ENCODE data around the gene ZFAND6. TPM values are rescaled to one million over a fixed set of nuclear protein-coding genes. Genes with fewer than 3 reads are reported as not detected.
A peak's percentile ranks its signal among the peaks of the same experiment; 100 is the strongest.
"Not testable (repeated sequence)": the region's sequence is repeated elsewhere in the genome, so short reads cannot be mapped to it uniquely, and the experiment has no call there.

ZFAND6 gene
- total and polyA plus RNA-seq, 2 donors = 81.9 to 97.8 TPM

GRCh38 chr15:80016506-80016905 is 43.0 kb upstream of the ZFAND6 start:
- H3K4me1 ChIP-seq (ENCODE audit: control insufficient read depth in 2 of 2, insufficient read depth in 2 of 2, low read length in 2 of 2); H3K36me3 ChIP-seq (ENCODE audit: control insufficient read depth in 2 of 2, insufficient read depth in 2 of 2, low read length in 1 of 2); H3K27me3 ChIP-seq (ENCODE audit: control insufficient read depth in 2 of 2, insufficient read depth in 1 of 2, low read length in 1 of 2); DNase-seq (ENCODE audit: low read depth in 6 of 9, low spot score in 9 of 9); H3K27ac ChIP-seq (ENCODE audit: low read depth in 1 of 2, low read length in 1 of 2); H3K9me3 ChIP-seq (ENCODE audit: control insufficient read depth in 2 of 2, insufficient read depth in 1 of 2, low read length in 1 of 2); H3K4me3 ChIP-seq (ENCODE audit: low read length in 2 of 2): not testable (repeated sequence)
- 97% methylated on average over 27 of the region's 27 CpGs for WGBS

DNA sequence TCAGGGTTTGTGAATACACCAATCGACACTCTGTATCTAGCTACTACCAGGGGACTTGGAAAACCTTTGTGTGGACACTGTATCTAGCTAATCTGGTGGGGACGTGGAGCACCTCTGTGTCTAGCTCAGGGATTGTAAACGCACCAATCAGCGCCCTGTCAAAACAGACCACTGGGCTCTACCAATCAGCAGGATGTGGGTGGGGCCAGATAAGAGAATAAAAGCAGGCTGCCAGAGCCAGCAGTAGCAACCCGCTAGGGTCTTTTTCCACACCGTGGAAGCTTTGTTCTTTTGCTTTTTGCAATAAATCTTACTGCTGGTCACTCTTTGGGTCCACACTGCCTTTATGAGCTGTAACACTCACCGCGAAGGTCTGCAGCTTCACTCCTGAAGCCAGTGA is 42.3 kb upstream of the ZFAND6 start:
- H3K27ac ChIP-seq (ENCODE audit: low read depth in 1 of 2, low read length in 1 of 2); H3K36me3 ChIP-seq (ENCODE audit: control insufficient read depth in 2 of 2, insufficient read depth in 2 of 2, low read length in 1 of 2); H3K9me3 ChIP-seq (ENCODE audit: control insufficient read depth in 2 of 2, insufficient read depth in 1 of 2, low read length in 1 of 2); H3K4me3 ChIP-seq (ENCODE audit: low read length in 2 of 2); DNase-seq (ENCODE audit: low read depth in 6 of 9, low spot score in 9 of 9); H3K4me1 ChIP-seq (ENCODE audit: control insufficient read depth in 2 of 2, insufficient read depth in 2 of 2, low read length in 2 of 2); H3K27me3 ChIP-seq (ENCODE audit: control insufficient read depth in 2 of 2, insufficient read depth in 1 of 2, low read length in 1 of 2): not testable (repeated sequence)
- 96% methylated on average over 8 of the region's 8 CpGs for WGBS

GRCh38 chr15:80019168-80019745 is 40.2 kb upstream of the ZFAND6 start:
- no peak for DNase-seq (ENCODE audit: low read depth in 6 of 9, low spot score in 9 of 9)
- H3K36me3 ChIP-seq (ENCODE audit: control insufficient read depth in 2 of 2, insufficient read depth in 2 of 2, low read length in 1 of 2) = no peaks in the 10 kb centered on the region
- H3K27ac ChIP-seq (ENCODE audit: low read depth in 1 of 2, low read length in 1 of 2) = no peak overlapping the region
- H3K4me3 ChIP-seq (ENCODE audit: low read length in 2 of 2) = no peak overlapping the region
- no peaks in the 10 kb centered on the region for H3K4me1 ChIP-seq (ENCODE audit: control insufficient read depth in 2 of 2, insufficient read depth in 2 of 2, low read length in 2 of 2)
- 96% methylated on average over 8 of the region's 8 CpGs for WGBS
- H3K27me3 ChIP-seq (ENCODE audit: control insufficient read depth in 2 of 2, insufficient read depth in 1 of 2, low read length in 1 of 2) = no peaks in the 10 kb centered on the region
- H3K9me3 ChIP-seq (ENCODE audit: control insufficient read depth in 2 of 2, insufficient read depth in 1 of 2, low read length in 1 of 2) = no peaks in the 10 kb centered on the region

GRCh38 chr15:80020149-80020548 is 39.3 kb upstream of the ZFAND6 start:
- WGBS = 97% methylated on average over 6 of the region's 6 CpGs
- not testable (repeated sequence) for H3K9me3 ChIP-seq (ENCODE audit: control insufficient read depth in 2 of 2, insufficient read depth in 1 of 2, low read length in 1 of 2); H3K36me3 ChIP-seq (ENCODE audit: control insufficient read depth in 2 of 2, insufficient read depth in 2 of 2, low read length in 1 of 2); DNase-seq (ENCODE audit: low read depth in 6 of 9, low spot score in 9 of 9); H3K4me3 ChIP-seq (ENCODE audit: low read length in 2 of 2); H3K27me3 ChIP-seq (ENCODE audit: control insufficient read depth in 2 of 2, insufficient read depth in 1 of 2, low read length in 1 of 2); H3K27ac ChIP-seq (ENCODE audit: low read depth in 1 of 2, low read length in 1 of 2); H3K4me1 ChIP-seq (ENCODE audit: control insufficient read depth in 2 of 2, insufficient read depth in 2 of 2, low read length in 2 of 2)

- WGBS = 89% methylated on average over 3 of the region's 3 CpGs
- no peak for DNase-seq (ENCODE audit: low read depth in 6 of 9, low spot score in 9 of 9)
These were observed 38.7 kb upstream of the ZFAND6 start for GRCh38 chr15:80020731-80021130.

GRCh38 chr15:80026310-80026709 is 33.2 kb upstream of the ZFAND6 start:
- H3K27me3 ChIP-seq (ENCODE audit: control insufficient read depth in 2 of 2, insufficient read depth in 1 of 2, low read length in 1 of 2) = no peaks in the 10 kb centered on the region
- no peaks in the 10 kb centered on the region for H3K36me3 ChIP-seq (ENCODE audit: control insufficient read depth in 2 of 2, insufficient read depth in 2 of 2, low read length in 1 of 2)
- peaks cover 0 to 3% of the 10 kb centered on the region in 2 donors for H3K4me1 ChIP-seq (ENCODE audit: control insufficient read depth in 2 of 2, insufficient read depth in 2 of 2, low read length in 2 of 2)
- no peak for DNase-seq (ENCODE audit: low read depth in 6 of 9, low spot score in 9 of 9)
- no peaks in the 10 kb centered on the region for H3K9me3 ChIP-seq (ENCODE audit: control insufficient read depth in 2 of 2, insufficient read depth in 1 of 2, low read length in 1 of 2)
- H3K27ac ChIP-seq (ENCODE audit: low read depth in 1 of 2, low read length in 1 of 2) = no peak overlapping the region
- no peak overlapping the region for H3K4me3 ChIP-seq (ENCODE audit: low read length in 2 of 2)
- WGBS = 93% methylated on average over 3 of the region's 3 CpGs

More at GRCh38 chr15:80020731-80021130, 38.7 kb upstream of the ZFAND6 start:
- H3K27me3 ChIP-seq (ENCODE audit: control insufficient read depth in 2 of 2, insufficient read depth in 1 of 2, low read length in 1 of 2) = no peaks in the 10 kb centered on the region
- no peaks in the 10 kb centered on the region for H3K36me3 ChIP-seq (ENCODE audit: control insufficient read depth in 2 of 2, insufficient read depth in 2 of 2, low read length in 1 of 2)
- H3K27ac ChIP-seq (ENCODE audit: low read depth in 1 of 2, low read length in 1 of 2) = no peak overlapping the region
- H3K4me3 ChIP-seq (ENCODE audit: low read length in 2 of 2) = no peak overlapping the region
- no peaks in the 10 kb centered on the region for H3K9me3 ChIP-seq (ENCODE audit: control insufficient read depth in 2 of 2, insufficient read depth in 1 of 2, low read length in 1 of 2)
- no peaks in the 10 kb centered on the region for H3K4me1 ChIP-seq (ENCODE audit: control insufficient read depth in 2 of 2, insufficient read depth in 2 of 2, low read length in 2 of 2)

DNA sequence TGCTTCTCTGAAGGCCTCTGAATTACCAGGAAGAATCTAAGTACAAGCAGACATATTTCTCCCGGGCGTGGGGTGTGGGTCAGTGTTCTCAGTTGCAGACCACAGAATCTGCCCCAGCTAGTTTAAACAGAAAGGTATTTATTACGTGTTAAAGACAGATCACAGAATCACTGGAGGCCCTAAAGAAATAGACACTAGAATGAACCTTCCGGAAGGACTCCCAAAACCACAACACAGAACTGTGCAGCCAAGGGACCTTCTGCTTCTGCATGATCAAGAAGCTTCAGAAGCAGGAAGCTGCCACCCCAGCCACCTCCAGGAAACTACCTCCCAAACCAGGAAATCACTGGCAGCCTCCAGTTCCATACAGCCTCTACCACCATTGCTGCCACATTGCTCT is 32.7 kb upstream of the ZFAND6 start:
- WGBS = 83% methylated on average over 4 of the region's 4 CpGs
- no peaks in the 10 kb centered on the region for H3K27me3 ChIP-seq (ENCODE audit: control insufficient read depth in 2 of 2, insufficient read depth in 1 of 2, low read length in 1 of 2)
- peak in 1 of 9 donors; percentile 20 for DNase-seq (ENCODE audit: low read depth in 6 of 9, low spot score in 9 of 9)
- no peak overlapping the region for H3K27ac ChIP-seq (ENCODE audit: low read depth in 1 of 2, low read length in 1 of 2)
- H3K4me3 ChIP-seq (ENCODE audit: low read length in 2 of 2) = no peak overlapping the region
- H3K4me1 ChIP-seq (ENCODE audit: control insufficient read depth in 2 of 2, insufficient read depth in 2 of 2, low read length in 2 of 2) = peaks cover 0 to 8% of the 10 kb centered on the region in 2 donors
- no peaks in the 10 kb centered on the region for H3K9me3 ChIP-seq (ENCODE audit: control insufficient read depth in 2 of 2, insufficient read depth in 1 of 2, low read length in 1 of 2)
- H3K36me3 ChIP-seq (ENCODE audit: control insufficient read depth in 2 of 2, insufficient read depth in 2 of 2, low read length in 1 of 2) = no peaks in the 10 kb centered on the region

DNA sequence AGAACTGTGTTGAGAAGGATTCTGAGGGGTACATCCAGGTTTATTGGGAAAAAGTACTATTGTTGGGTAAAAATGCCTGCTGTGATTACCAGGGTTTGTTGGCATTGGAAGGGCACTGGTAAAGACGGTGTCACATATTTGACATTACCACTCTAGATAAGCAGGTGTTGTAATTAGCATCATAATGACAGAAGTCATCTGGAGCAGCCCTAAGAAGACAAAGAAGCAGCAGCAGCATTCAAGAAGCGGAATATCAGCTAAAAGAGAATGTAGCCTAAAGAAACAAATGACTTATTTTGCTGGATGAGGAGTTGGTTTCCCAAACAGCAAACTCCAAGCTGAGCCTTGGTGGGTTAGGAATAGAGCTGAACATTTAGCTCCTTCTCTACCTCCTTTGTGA is 30.5 kb upstream of the ZFAND6 start:
- no peak for DNase-seq (ENCODE audit: low read depth in 6 of 9, low spot score in 9 of 9)
- 95% methylated on average over 2 of the region's 2 CpGs for WGBS
- Histone ChIP-seq H3K4me1 (ENCODE audit: control insufficient read depth in 2 of 2, insufficient read depth in 2 of 2, low read length in 2 of 2) (peaks cover 4 to 25% of the 10 kb centered on the region in 2 donors), H3K36me3 (ENCODE audit: control insufficient read depth in 2 of 2, insufficient read depth in 2 of 2, low read length in 1 of 2) (no peaks in the 10 kb centered on the region), H3K27me3 (ENCODE audit: control insufficient read depth in 2 of 2, insufficient read depth in 1 of 2, low read length in 1 of 2) (no peaks in the 10 kb centered on the region), H3K27ac (ENCODE audit: low read depth in 1 of 2, low read length in 1 of 2) (no peak overlapping the region), H3K9me3 (ENCODE audit: control insufficient read depth in 2 of 2, insufficient read depth in 1 of 2, low read length in 1 of 2) (no peaks in the 10 kb centered on the region), H3K4me3 (ENCODE audit: low read length in 2 of 2) (no peak overlapping the region)

DNA sequence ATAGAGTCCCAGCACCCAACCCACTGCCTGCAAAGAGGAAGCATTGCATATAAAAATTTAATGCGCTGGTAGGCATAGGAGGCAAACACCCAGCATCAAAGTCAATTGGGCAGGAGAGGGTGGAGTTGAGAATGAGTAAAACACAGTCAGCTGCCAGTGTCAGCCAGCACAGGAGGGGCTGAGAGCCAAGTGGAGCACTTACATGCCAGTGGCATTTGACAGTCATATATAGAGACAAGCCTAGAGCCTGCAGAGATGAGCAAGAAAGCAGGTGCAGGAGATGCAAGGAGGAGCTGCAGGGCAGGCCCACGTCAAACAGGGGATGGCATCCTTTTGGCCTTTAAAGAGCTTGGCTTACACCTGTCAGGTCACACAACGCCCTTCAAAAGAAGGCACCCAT is 27.6 kb upstream of the ZFAND6 start:
- Histone ChIP-seq H3K27ac (ENCODE audit: low read depth in 1 of 2, low read length in 1 of 2) (peak overlapping the region in 1 of 2 donors; percentile 61), H3K36me3 (ENCODE audit: control insufficient read depth in 2 of 2, insufficient read depth in 2 of 2, low read length in 1 of 2) (no peaks in the 10 kb centered on the region), H3K27me3 (ENCODE audit: control insufficient read depth in 2 of 2, insufficient read depth in 1 of 2, low read length in 1 of 2) (no peaks in the 10 kb centered on the region), H3K4me3 (ENCODE audit: low read length in 2 of 2) (no peak overlapping the region), H3K9me3 (ENCODE audit: control insufficient read depth in 2 of 2, insufficient read depth in 1 of 2, low read length in 1 of 2) (no peaks in the 10 kb centered on the region), H3K4me1 (ENCODE audit: control insufficient read depth in 2 of 2, insufficient read depth in 2 of 2, low read length in 2 of 2) (peaks cover 4 to 22% of the 10 kb centered on the region in 2 donors)
- WGBS = 73% methylated on average over 3 of the region's 3 CpGs
- peak in 7 of 9 donors; percentile 13 to 64 (median 48) for DNase-seq (ENCODE audit: low read depth in 6 of 9, low spot score in 9 of 9)

Measured in thymus (tissue), 11 donors.